ENCODE measurements around the gene BDP1. TPM values are rescaled to one million over a fixed set of nuclear protein-coding genes. Genes with fewer than 3 reads are reported as not detected.
"Not testable (repeated sequence)": the region's sequence is repeated elsewhere in the genome, so short reads cannot be mapped to it uniquely, and the experiment has no call there.

Gene BDP1
- polyA plus RNA-seq, 4 donors = 37.3 to 48.5 (median 43.1) TPM

- DNase-seq (ENCODE audit: low read depth in 4 of 4, low spot score in 3 of 4) = no peak
Measured at GRCh38 chr5:71456362-71456743, 902 bp downstream of the BDP1 start.

- DNase-seq (ENCODE audit: low read depth in 4 of 4, low spot score in 3 of 4) = no peak
Measured at GRCh38 chr5:71457106-71457505, 1.7 kb downstream of the BDP1 start.

DNA sequence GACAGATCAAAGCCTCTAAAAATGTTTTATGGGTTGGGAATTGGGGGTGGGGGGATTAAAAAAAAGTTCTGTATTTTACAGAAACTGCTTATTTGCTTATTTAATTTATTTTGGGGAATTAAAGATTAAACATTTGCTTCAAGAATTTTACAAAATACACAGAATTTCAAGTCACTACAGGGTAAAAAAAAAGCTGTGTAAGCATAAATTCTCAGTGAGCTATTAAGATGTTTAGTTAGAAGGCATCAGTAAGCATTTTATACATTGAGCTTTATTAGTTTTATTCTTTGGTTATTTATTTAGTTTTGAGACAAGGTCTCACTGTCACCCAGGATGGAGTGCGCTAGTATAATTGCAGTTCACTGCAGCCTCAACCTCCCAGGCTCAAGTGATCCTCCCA is 5.2 kb downstream of the BDP1 start:
- no peak for DNase-seq (ENCODE audit: low read depth in 4 of 4, low spot score in 3 of 4)

- DNase-seq (ENCODE audit: low read depth in 4 of 4, low spot score in 3 of 4) = no peak
Measured at GRCh38 chr5:71461360-71461759, 5.9 kb downstream of the BDP1 start.

GRCh38 chr5:71471193-71471592 is 15.7 kb downstream of the BDP1 start:
- DNase-seq (ENCODE audit: low read depth in 4 of 4, low spot score in 3 of 4) = no peak

DNA sequence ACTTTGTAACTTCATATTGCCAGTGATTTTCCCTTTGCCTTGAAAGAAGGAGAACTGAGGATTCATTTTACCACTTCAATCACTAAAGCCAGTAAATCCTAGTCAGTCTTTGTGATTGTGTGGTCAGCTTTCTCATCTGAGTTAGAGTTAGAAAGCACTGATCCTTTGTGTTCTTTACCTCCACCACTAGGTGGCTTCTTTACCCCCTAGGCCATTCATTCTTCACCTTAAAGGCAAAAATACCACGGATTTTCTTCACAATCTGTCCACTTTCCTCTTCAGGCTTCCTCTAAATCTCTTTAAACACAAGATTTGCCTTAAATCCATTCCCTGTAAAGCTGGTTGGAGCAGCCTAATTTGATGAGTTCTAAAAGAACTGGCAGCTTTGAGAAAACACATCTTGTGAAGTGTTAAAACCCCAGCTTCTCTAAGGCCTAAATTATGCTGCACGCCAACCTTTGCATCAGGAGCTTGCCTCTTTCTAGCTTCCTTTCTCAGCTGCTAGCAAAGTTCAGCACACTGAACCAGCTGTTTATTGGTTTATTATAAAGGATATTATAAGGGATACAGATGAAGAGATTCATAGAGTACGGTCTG is 20.4 kb downstream of the BDP1 start:
- DNase-seq (ENCODE audit: low read depth in 4 of 4, low spot score in 3 of 4) = no peak

DNA sequence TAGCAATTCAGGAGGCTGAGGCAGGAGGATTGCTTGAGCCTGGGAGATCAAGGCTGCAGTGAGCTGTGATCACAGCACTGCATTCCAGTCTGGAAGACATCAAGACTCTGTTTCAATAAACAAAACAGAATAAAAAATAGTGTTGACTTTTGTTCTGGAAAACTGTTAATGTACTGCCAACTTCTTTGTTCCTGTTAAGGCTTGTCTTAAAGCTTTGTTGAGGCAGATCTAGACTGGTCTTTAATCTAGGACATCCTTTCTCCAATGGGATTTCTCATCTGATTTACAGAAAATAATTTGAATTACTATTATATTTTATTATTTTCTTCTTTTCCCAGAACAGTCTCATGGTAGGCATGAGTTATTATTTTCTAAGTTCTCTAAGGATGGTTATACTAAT is 26.0 kb downstream of the BDP1 start:
- DNase-seq (ENCODE audit: low read depth in 4 of 4, low spot score in 3 of 4) = no peak

GRCh38 chr5:71482132-71482531 is 26.7 kb downstream of the BDP1 start:
- peak in 1 of 4 donors; percentile 3 for DNase-seq (ENCODE audit: low read depth in 4 of 4, low spot score in 3 of 4)

GRCh38 chr5:71483355-71483754 is 27.9 kb downstream of the BDP1 start:
- DNase-seq (ENCODE audit: low read depth in 4 of 4, low spot score in 3 of 4) = no peak

DNA sequence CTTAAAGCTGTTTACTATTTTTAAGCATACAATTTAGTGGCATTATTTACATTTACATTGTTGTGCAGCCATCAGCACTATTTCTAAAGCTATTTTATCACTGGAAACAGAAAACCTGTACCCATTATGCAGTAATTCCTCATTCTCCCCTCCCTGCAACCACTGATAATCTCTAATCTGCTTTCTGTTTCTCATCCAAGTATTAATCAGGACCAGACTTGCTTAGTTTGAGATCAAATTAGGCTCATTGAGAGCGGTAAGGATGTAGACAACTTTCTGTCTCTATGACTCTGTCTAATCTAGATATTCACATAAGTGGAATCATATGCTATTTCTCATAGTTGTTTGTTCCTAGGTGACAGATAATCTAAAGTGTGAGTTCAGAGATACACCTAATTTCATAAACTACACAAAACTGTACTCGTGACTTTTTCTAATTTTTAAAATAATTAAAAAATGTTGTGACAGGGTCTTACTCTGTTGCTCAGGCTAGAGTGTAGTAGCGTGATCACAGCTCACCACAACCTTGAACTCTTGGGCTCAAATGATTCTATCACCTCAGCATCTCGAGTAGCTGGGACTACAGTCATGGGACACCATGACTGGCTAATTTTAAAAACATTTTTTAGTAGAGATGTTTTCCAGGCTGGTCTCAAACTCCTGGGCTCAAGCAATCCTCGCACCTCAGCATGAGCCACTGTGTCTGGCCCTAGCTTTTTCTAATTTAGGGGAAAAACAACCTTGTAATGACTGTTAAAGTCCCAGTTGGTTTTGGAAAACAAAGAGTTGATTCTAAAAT is 37.6 kb downstream of the BDP1 start:
- no peak for DNase-seq (ENCODE audit: low read depth in 4 of 4, low spot score in 3 of 4)

DNA sequence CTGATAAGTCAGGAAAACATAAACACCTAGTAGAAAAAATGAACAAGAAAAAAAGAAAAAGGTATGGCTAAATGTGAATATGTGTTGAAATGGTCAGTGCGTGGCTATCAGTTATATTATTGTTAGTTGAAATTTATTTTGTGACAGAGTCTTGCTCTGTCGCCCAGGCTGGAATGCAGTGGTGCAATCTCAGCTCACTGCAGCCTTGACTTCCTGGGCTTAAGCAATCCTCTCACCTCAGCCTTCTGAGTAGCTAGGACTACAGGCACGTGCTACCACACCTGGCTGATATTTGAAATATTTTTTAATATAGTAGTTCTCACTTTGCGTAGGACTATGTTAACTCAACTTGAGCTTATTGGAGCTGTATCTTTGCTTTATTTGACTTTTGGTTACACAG is 38.8 kb downstream of the BDP1 start:
- DNase-seq (ENCODE audit: low read depth in 4 of 4, low spot score in 3 of 4) = not testable (repeated sequence)

- not testable (repeated sequence) for DNase-seq (ENCODE audit: low read depth in 4 of 4, low spot score in 3 of 4)
Measured at GRCh38 chr5:71498756-71499155, 43.3 kb downstream of the BDP1 start.

- DNase-seq (ENCODE audit: low read depth in 4 of 4, low spot score in 3 of 4) = no peak
Measured at GRCh38 chr5:71503536-71503935, 48.1 kb downstream of the BDP1 start.

DNA sequence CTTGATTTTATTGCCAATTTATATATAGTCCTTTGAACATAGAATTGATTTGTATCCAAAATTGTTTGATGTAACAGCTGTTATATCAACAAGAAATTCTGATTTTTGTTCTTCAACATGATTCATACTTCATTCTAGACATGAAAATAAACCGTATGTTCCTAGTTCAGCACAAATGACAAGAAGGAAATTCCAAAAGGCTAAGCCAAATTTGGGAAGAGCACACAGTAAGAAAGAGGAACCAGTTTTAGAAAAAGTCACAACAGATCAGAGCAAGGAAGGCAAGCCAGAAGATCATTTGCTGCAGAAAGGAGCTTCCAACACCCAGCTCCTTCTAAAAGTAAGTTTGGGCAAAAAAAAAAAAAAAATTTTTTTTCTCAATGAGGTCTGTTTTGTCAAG is 66.7 kb downstream of the BDP1 start:
- no peak for DNase-seq (ENCODE audit: low read depth in 4 of 4, low spot score in 3 of 4)

- not testable (repeated sequence) for DNase-seq (ENCODE audit: low read depth in 4 of 4, low spot score in 3 of 4)
Measured at GRCh38 chr5:71525611-71526010, 70.2 kb downstream of the BDP1 start.

DNA sequence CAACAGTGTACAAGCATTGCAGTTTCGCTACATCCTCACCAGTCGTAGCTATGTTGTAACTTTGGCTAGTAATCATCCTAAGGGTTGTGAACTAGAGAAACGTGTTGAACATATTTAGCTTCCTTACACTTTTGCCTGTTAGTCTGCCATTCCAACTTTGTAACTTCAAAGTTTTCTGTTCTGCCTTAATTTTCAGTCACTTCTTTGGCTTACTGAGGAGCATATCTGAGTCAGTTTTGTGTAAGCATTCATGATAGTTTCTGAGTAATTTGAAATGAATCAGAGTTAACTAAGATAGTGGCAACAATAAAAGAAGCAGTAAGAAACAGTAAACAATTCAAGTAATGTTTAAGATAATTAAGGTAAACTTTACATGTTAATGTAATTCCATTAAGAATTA is 72.8 kb downstream of the BDP1 start:
- no peak for DNase-seq (ENCODE audit: low read depth in 4 of 4, low spot score in 3 of 4)

GRCh38 chr5:71529682-71530081 is 74.2 kb downstream of the BDP1 start:
- no peak for DNase-seq (ENCODE audit: low read depth in 4 of 4, low spot score in 3 of 4)

DNA sequence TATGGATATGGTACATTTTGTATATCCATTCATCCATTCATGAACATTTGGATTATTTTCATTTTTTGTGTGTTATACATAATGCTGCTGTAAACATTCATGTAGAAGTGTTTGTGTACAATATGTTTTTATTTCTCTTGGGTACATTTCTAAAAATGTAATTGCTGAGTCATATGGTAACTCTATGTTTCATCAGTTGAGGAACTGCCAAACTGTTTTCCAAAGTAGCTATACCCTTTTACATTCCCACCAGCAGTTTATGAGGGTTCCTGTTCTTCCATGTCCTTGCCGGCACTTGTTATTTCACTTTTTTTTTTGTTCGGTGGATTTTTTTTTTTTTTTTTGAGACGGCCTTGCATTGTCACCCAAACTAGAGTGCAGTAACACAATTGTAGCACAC is 77.7 kb downstream of the BDP1 start:
- no peak for DNase-seq (ENCODE audit: low read depth in 4 of 4, low spot score in 3 of 4)

- DNase-seq (ENCODE audit: low read depth in 4 of 4, low spot score in 3 of 4) = no peak
Measured at GRCh38 chr5:71533615-71534014, 78.2 kb downstream of the BDP1 start.

DNA sequence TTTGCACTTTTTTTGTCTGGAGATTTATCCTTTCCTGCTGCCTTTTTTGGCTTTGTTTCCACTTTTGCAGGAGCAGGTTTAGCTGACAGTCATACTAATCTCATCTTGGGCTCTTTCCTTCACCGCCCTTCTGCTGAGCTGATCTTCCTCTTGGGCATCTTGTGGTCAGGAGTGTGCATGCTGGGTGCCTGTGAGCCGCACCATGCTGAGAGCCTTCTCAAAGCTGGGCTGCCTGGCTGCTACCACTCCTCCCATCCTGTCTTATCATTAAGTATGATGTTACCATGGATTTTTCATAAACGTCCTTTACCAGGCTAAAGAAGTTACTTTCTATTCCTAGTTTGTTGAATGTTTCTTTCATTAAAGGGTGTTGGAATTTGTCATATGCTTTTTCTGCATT is 82.2 kb downstream of the BDP1 start:
- no peak for DNase-seq (ENCODE audit: low read depth in 4 of 4, low spot score in 3 of 4)

DNA sequence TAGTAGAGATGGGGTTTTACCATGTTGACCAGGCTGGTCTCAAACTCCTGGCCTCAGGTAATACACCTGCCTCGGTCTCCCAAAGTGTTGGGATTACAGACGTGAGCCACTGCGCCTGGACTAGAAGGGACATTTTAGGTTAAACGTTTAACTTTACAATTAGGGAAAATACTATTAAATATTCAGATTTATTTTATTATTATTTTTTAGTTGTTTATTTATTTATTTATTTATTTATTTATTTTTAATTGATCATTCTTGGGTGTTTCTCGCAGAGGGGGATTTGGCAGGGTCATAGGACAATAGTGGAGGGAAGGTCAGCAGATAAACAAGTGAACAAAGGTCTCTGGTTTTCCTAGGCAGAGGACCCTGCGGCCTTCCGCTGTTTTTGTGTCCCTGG is 95.4 kb downstream of the BDP1 start:
- not testable (repeated sequence) for DNase-seq (ENCODE audit: low read depth in 4 of 4, low spot score in 3 of 4)

GRCh38 chr5:71551582-71551981 is 96.1 kb downstream of the BDP1 start:
- DNase-seq (ENCODE audit: low read depth in 4 of 4, low spot score in 3 of 4) = not testable (repeated sequence)
